Measurements from ENCODE around the gene ABL2.
"Not testable (repeated sequence)": the region's sequence is repeated elsewhere in the genome, so short reads cannot be mapped to it uniquely, and the experiment has no call there.

ABL2 gene

DNA sequence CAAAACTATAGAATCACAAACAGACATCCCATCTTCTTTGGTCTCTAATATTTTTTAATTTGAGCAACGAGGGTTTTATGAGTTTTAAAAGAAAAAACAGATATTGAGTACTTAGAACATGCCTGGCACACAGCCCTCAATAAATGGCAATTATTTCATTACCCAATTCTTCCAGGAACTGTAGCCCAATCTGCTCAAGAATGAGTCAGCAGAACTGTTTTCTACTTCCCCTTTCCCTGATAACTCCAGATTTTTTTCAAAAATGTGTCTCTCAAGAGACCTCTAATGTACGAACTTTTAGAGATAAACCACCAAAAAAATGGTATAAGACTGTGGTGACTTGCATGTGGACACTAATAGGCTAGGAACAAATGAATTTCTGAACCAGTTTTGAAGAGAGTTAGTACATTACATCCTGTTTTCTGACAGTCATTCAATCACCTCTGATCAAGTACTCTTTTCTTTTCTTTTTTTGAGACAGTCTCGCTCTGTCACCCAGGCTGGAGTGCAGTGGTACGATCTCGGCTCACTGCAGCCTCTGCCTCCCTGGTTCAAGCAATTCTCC lies 11.5 kb downstream of the ABL2 start:
- DNase-seq (ENCODE audit: low read depth in 2 of 2), result no peak

DNA sequence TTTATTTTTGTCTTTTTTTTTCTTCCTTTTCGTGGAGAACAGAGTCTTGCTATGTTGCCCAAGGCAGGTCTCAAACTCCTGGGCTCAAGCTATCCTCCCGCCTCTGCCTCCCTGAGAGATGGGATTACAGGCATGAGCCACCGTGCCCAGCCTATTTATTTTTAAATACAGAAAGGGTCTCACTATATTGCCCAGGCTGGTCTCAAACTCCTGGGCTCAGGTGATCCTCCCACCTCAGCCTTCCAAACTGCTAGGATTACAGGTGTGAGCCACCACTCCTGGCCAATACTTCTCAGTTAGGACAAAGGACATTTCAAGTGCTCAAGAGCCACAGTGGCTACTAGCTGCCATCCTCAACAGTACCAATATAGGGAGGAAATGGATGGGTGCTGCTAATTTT lies 16.2 kb downstream of the ABL2 start:
- DNase-seq (ENCODE audit: low read depth in 2 of 2), result not testable (repeated sequence)

DNA sequence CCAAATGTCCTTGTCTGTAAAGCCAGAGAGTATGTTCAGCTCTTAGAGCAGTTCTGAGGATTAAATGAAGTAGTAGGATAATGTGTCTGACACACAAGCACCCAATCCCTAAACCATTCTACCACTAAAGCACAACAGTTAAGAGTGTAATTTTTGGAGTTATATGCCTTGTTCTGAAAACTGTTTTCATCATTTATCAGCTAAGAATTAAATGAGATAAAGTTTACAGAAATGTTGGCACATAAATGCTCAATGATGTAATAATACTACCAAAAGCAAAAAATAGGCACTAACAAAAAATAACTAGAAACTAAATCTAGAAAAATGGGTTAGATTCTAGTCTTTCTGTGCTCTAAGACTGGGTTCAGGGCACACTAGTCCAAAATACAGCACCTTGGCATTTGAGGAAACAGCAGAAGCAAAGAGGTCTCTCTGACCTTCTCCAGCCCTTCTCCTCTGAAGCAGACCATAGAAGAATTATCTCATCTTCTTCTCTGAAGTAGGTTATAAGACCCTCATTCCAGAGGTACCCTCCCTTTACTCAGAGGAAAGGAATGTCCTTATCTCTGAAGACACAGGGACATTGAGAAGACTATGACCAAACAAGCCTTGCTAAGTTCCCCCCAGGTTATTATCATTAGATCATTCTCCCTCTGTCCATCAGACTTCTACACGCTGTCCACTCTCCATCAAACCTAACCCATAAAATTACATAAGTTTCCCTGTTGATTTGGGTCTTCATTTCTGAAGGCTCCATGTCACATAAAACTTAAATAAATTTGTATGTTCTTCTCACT lies 20.6 kb downstream of the ABL2 start:
- no peak for DNase-seq (ENCODE audit: low read depth in 2 of 2)

DNA sequence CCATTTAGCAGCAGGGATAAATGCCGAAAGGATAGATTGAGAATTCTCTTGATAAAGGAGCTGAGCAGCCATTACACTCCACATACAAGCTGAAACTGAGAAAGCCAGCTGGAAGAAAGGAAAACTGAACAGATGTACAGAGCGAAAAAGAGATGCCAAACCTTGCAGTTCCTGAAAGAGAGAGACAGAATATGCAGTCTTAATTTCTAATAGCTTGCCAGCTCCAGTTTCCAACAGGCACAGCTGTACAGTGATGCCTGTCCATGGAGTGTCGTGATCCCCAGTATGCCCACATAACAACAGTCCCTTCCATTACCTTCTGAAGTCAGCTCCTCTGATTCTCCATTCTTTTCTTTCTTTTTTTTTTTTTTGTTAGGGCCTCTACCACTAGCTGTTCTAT lies 22.7 kb downstream of the ABL2 start:
- DNase-seq (ENCODE audit: low read depth in 2 of 2), result no peak

DNA sequence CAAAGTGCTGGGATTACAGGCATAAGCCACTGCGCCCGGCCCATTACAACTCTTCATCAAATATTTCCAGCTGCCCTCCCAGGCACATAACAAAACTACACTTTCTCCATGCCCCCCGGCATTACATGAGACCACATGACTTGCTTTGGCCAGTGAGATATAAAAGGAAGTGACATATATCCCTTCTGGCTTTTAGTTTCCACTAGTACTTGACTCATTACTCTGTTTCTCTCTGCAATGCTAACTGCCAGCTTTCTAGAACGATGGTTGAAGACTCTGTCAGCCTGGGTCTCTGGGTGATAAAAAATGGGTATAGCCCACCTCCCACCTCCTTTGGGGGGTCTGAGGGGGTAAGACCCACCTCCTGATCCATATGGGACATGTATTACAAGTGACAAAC lies 24.2 kb downstream of the ABL2 start:
- no peak for DNase-seq (ENCODE audit: low read depth in 2 of 2)

DNA sequence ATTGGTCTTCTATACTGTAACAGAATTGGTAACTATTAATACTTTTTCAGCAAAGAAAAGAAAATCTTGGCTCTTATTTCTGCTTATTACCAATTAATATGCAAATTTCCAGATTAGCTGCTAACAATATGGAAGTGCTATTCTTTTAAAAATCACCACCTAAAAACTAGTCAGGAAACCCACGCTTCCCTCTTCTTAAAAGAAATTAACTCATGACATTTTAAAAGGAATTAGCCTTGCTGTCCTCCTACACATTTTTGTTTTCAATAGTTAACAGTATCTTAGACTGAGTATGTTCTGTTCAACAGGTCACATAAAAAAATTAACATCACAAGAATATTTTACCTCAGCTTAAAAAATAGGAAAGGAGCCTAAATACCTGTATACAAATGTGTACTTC lies 27.3 kb downstream of the ABL2 start:
- DNase-seq (ENCODE audit: low read depth in 2 of 2), result no peak

DNA sequence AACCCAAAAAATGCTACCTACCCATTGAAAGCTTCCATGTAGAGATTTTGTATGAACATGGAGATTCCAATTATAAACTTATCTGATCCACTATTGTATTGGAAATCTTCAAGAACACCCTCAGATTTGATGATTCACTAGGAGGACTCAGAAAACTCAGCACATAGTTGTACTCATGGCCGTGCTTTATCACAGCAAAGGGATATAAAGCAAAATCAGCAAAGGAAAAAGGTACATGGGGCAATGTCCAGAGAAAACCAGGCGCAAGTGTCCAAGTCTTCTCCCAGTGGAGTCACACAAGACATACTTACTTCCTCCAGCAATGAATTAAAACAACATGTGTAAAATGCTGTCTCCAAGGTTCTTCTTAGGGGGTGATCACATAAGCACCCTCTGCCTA lies 28.9 kb downstream of the ABL2 start:
- no peak for DNase-seq (ENCODE audit: low read depth in 2 of 2)

DNA sequence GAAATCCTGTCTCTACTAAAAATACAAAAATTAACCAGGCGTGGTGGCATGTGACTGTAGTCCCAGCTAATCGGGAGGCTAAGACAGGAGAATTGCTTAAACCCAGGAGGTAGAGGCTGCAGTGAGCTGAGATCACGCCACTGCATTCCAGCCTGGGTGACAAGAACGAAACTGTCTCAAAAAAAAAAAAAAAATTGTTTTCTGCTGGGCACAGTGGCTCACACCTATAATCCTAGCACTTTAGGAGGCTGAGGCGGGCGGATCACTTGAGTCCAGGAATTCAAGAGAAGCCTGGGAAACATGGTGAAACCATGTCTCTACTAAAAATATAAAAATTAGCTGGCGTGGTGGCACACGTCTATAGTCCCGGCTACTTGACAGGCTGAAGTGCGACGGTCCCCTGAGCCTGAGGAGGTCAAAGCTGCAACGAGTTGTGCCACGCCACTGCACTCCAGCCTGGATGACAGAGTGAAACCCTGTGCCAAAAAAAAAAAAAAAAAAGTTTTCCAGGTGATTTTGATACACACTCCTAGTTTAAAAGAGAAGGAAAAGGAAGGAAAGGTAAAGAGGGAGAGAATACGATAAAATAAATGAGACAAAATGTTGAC lies 31.7 kb downstream of the ABL2 start:
- no peak for DNase-seq (ENCODE audit: low read depth in 2 of 2)

DNA sequence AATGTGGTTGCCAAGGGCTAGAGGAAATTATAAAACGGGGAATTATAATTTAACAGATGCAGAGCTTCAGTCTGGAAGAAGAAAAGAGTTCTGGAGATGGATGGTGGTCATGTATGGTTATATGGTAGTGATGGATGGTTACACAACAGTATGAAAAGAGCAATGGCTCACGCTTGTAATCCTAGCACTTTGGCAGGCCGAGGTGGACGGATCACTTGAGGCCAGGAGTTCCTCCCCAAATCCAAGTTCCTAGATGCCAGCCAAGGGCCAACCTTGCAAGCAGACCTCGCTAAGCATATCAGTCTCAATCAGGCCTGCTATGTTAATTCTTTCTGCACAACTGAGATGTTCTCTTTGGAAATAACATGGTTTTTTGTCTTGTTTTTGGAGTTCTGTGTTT lies 33.6 kb downstream of the ABL2 start:
- DNase-seq (ENCODE audit: low read depth in 2 of 2), result not testable (repeated sequence)

DNA sequence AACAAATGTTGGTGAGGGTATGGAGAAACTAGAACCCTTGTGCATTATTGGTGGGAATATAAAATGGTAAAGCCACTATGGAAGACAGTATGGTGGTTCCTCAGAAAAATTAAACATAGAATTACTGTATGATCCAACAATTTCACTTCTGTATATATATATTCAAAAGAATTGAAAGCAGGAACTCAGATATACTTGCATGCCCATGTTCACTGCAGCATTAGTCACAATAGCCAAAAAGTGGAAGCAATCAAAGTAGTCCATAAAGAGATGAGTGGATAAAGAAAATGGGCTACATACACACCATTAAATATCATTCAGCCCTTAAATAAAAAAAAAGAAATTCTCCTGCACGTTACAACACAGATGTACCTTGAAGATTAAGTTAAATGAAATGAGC lies 34.1 kb downstream of the ABL2 start:
- DNase-seq (ENCODE audit: low read depth in 2 of 2), result no peak

DNA sequence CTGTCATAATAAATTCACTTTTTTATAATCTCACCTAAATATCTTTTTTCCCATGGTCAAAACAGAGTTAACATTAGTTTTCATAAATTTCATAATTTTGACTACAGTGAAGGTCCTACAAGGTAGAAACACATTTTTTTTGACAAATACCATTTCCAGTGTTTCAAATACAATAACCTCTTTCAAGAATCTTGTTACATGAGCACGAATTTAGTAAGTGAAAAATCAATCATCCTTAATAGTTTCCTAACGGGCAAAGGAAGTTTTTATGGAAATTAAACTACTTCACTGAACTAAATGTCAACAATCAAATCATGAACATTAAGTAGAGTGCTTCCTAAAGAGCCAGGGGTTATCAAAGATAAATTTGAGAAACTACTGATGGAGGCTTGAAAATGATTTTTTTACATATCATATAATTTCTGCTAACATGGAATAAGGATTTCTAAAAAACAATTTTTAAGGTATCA lies 35.4 kb downstream of the ABL2 start:
- DNase-seq (ENCODE audit: low read depth in 2 of 2), result no peak

DNA sequence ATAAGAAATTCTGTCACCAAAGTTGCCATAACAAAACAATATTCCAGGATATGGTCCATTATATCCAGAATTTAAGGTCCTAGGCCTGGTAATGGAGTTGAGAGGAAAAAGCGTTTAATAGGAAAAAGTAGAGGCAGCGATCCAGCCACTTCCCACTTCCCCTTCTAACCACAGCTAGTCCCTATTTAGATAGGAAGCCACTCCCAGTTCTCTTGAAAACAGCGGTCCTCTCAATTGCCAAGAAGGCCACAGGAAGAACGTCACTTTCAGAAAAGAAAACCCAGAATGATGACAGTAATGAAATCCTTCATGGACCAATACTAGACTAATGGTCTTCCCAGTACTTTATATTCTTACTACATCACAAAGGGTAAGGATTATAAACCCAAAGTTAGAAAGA lies 38.6 kb downstream of the ABL2 start:
- DNase-seq (ENCODE audit: low read depth in 2 of 2), result no peak

DNA sequence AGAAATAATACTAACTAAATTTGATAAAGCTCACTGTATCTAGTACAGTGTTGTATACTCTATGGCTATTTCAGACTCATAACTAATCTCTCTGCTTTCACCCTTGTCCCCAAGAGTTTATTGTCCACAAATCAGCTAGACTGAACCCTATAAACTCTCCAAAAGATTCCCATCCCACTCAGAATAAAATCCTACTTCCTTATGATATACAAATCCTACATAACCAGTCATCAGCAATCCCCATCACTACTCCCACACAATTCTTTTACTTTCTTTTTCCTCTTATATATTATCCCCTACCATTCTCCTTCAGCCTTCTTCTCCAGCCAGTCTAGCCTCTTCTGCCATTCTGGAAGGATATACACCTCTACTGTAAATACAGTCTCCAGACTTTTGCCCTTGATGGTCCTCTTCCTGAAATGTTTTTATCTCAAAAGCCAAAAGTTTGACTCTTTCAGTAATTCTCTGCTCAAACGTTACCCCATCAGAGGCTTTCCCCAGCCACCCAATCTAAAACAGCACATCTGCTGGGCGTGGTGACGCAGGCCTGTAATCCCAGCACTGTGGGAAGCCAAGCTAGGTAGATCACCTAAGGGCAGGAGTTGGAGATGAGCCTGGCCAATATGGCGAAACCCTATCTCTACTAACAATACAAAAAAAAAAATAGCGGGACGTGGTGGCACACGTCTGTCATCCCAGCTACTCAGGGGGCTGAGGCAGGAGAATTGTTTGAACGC lies 41.6 kb downstream of the ABL2 start:
- DNase-seq (ENCODE audit: low read depth in 2 of 2), result no peak

DNA sequence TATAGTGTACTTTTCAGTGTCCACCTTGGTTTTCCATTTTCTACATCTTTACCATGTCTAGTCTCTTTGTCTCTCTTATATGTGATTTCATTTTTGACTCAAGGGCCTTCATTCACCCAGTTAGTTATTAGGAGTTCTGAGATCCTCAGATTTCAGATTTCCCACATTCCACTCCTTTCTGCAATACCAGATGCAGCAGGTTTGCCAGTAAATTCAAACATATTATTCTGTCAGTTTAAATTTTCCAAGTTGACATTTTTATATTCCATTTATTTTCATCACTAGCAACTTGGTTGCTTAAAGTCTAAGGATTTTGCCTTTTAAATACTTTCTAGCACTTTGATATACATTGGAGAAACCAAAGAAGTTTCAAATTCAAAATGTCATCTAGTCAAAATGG lies 42.4 kb downstream of the ABL2 start:
- no peak for DNase-seq (ENCODE audit: low read depth in 2 of 2)

DNA sequence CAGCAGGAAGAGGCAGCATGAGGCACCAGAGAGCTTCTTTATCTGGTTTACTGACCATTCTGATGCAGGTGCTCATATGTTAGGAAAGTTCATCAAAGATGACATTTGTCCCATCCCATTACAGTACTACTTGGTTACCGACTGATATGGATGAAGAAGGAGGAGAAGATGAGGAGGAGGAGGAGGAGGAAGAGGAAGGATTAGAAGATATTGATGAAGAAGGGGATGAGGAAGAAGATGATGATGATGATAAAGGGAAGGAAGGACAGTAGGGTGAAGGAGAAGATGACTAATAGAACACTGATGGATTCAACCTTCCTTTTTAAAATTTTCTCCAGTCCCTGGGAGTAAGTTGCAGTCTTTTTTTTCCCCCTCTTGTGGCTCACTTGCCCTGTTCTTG lies 45.1 kb downstream of the ABL2 start:
- no peak for DNase-seq (ENCODE audit: low read depth in 2 of 2)

DNA sequence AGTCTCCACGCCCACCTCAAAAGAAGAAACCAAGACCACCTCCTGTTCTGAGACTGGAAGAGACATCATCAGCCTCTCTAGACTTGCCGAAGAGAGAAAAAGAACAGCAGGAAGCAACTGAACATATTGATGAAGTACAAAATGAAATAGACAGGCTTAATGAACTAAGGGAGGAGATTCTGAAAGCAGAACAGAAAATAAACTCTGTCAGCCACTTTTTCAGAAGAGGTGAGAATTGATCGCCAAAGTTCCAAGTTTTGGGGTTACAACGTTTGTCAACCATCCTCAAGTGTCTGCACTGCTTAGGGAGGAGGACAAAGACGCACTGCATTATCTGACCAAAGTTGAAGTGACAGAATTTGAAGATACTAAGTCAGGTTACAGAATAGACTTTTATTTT lies 45.6 kb downstream of the ABL2 start:
- DNase-seq (ENCODE audit: low read depth in 2 of 2), result no peak

DNA sequence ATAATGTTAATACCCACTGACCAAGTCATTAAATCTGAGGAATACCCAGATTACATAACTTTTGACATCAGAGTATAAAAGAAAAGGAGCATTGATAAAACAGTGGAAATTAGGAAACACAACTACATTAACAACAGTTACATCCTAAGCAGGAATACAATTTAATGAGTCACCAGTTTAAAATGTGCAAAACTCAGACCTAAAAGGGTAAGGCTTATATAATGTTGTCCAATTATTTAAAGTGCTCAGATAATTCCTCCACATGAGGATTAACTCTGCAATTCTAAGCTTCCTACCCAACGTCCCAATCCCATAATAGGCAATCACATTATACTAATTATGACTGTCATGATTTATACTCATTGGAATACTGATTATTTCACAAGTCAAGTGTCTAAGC lies 50.5 kb downstream of the ABL2 start:
- no peak for DNase-seq (ENCODE audit: low read depth in 2 of 2)

DNA sequence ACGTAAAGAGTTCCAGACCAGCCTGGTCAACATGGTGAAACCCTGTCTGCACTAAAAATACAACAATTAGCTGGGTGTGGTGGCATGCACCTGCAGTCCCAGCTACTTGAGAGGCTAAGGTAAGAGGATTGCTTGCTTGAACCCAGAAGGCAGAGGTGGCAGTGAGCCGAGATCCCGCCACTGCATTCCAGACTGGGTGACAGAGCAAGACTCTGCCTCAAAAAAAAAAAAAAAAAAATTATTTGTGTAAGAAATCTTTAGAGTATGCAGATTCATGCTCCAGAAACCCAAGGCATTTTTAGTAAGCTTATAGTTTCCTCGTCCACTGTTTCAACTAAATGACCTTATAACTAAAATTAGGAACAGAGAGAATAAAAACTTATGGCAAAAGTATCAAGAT lies 51.3 kb downstream of the ABL2 start:
- DNase-seq (ENCODE audit: low read depth in 2 of 2), result no peak

DNA sequence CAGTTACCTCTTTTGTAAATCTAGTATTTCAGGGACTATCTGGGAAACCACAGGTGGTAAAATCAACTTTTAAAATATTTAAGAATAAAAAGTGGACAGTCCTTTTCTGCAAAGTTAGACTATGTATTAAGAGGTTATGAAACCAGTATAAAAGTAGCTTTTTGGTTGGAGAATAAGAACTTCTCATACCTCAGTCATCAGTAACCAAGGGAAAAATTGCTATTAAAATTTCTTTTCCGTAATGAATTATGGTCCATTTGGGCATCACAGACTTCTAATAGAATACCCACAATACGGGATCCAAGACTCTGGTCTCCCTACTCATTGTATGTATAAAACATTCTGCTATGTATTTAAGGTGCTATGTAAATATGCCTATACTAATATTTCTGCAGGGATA lies 51.9 kb downstream of the ABL2 start:
- no peak for DNase-seq (ENCODE audit: low read depth in 2 of 2)

DNA sequence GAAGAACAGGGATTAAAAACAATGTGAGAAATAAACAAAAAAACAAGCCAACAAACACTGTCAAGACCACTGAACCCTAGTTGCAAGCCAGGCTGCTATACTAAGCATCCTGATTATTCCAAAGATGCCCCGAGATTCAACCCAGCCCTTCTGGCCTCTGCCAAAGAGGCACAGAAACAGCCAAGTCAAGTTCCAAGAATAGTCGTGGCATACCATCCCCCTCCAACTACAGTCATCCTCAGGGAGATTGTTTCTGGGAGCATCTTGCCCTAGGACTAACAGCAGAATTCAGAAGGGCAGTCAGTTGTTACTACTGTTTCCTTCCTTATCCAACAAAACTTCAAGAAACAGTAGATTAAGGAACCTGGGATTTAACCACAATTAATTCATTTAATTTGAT lies 52.3 kb downstream of the ABL2 start:
- DNase-seq (ENCODE audit: low read depth in 2 of 2), result no peak

DNA sequence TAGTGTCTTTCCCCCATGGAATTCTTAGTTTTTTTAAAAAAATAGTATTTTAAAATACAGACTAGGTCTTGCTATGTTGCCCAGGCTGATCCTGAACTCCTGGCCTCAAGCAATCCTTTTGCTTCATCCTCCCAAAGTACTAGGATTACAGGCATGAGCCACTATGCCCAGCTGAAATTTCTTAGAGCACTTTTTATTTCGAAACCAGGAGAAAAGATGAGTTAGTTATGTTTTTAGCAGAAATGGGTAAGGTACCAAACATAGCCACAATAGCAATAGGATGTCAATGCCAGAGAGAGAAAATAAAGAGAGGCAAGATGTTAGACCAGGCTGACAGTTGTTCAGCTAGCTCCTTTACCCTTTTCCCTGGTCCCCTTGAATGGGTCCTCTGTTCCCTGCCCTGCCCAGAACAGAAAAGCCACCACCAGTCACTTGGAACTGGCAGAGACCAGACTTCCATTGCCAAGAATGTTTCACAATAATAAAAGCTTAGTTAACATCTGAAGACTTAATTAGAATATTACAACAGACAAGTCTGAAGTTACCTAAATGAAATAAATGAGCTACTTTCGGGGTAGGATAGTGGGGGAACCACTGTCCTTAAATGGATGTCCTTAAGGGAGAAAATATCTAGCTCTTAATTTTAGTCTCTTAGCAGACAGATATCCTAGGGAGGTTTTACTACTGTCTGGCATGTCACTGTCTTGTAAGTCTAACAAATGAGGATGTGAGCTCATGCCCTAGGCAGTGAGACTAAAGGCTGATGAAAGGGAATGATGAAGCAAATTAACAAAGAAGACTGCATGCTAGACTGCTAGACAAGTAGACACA lies 54.3 kb downstream of the ABL2 start:
- no peak for DNase-seq (ENCODE audit: low read depth in 2 of 2)

DNA sequence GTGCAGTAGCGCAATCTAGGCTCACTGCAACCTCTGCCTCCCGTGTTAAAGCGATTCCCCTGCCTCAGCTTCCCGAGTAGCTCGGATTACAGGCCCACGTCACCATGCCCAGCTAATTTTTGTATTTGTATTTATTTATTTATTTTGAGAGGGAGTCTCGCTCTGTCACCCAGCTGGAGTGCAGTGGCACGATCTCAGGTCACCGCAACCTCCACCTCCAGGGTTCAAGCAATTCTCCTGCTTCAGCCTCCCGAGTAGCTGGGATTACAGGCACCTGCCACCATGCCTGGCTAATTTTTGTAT lies 59.1 kb downstream of the ABL2 start:
- DNase-seq (ENCODE audit: low read depth in 2 of 2), result not testable (repeated sequence)

All from activated CD4-positive, alpha-beta T cell treated with anti-CD3 and anti-CD28 coated beads for 24 hours (primary cell).